Measurements from ENCODE around the gene NGEF. TPM values are rescaled to one million over a fixed set of nuclear protein-coding genes. Genes with fewer than 3 reads are reported as not detected.
A peak's percentile ranks its signal among the peaks of the same experiment; 100 is the strongest.

The NGEF gene
- total RNA-seq, 1 donor from 2014 or later: 4.3 TPM

GRCh38 chr2:232929303-232930058 lies 83.6 kb downstream of the NGEF start:
- Mint-ChIP-seq H3K4me1 (peaks cover 19% of the 10 kb centered on the region), H3K27ac (no peak overlapping the region), H3K27me3 (ENCODE audit: insufficient read depth, low read depth) (peaks cover 51% of the 10 kb centered on the region), H3K9me3 (no peaks in the 10 kb centered on the region), H3K4me3 (peak overlapping the region; percentile 86), H3K36me3 (no peaks in the 10 kb centered on the region)
- H3K4me3 ChIP-seq: peak overlapping the region; percentile 64
- H3K79me2 ChIP-seq (ENCODE audit: low read depth): no peaks in the 10 kb centered on the region
- DNase-seq (ENCODE audit: low spot score): no peak
- H3K9me3 ChIP-seq (ENCODE audit: low read depth): peaks cover 1% of the 10 kb centered on the region
- H3K27me3 ChIP-seq: peaks cover 83% of the 10 kb centered on the region
- TF ChIP-seq CTCF (IDR thresholded peaks at IDR 0.05): no peak
- TF ChIP-seq EZH2phosphoT487 (IDR thresholded peaks at IDR 0.05): no peak
- no peak for TF ChIP-seq EZH2 (IDR thresholded peaks at IDR 0.05)
- H4K20me1 ChIP-seq (ENCODE audit: low read depth): peaks cover 18% of the 10 kb centered on the region
- peaks cover 27% of the 10 kb centered on the region for H3K4me1 ChIP-seq
- H3K9ac ChIP-seq: no peak overlapping the region
- H2AFZ ChIP-seq (replicated peaks): no peak overlapping the region
- H3K4me2 ChIP-seq: peak overlapping the region; percentile 78
- no peak overlapping the region for H3K27ac ChIP-seq
- peaks cover 37% of the 10 kb centered on the region for H3F3A ChIP-seq (ENCODE audit: low read depth)
- no peaks in the 10 kb centered on the region for H3K36me3 ChIP-seq

- Histone ChIP-seq H3F3A (ENCODE audit: low read depth) (peaks cover 37% of the 10 kb centered on the region), H2AFZ (replicated peaks) (peak overlapping the region; percentile 85), H3K4me1 (peaks cover 27% of the 10 kb centered on the region), H3K27me3 (peaks cover 88% of the 10 kb centered on the region), H4K20me1 (ENCODE audit: low read depth) (peaks cover 18% of the 10 kb centered on the region), H3K4me2 (peak overlapping the region; percentile 78), H3K27ac (no peak overlapping the region), H3K4me3 (peak overlapping the region; percentile 64), H3K79me2 (ENCODE audit: low read depth) (no peaks in the 10 kb centered on the region), H3K9ac (no peak overlapping the region), H3K36me3 (no peaks in the 10 kb centered on the region), H3K9me3 (ENCODE audit: low read depth) (peaks cover 3% of the 10 kb centered on the region)
- Mint-ChIP-seq H3K9me3 (no peaks in the 10 kb centered on the region), H3K4me3 (peak overlapping the region; percentile 86), H3K36me3 (no peaks in the 10 kb centered on the region), H3K27ac (no peak overlapping the region), H3K4me1 (peaks cover 19% of the 10 kb centered on the region), H3K27me3 (ENCODE audit: insufficient read depth, low read depth) (peaks cover 47% of the 10 kb centered on the region)
- TF ChIP-seq CTCF (IDR thresholded peaks at IDR 0.05) (peak; percentile 5), EZH2 (IDR thresholded peaks at IDR 0.05) (peak; percentile 93), EZH2phosphoT487 (IDR thresholded peaks at IDR 0.05) (peak; percentile 88)
- DNase-seq (ENCODE audit: low spot score): peak; percentile 59
Measured at GRCh38 chr2:232928551-232929302, 84.3 kb downstream of the NGEF start.

GRCh38 chr2:232927793-232928550 lies 85.1 kb downstream of the NGEF start:
- peaks cover 3% of the 10 kb centered on the region for H3K9me3 ChIP-seq (ENCODE audit: low read depth)
- Mint-ChIP-seq H3K27me3 (ENCODE audit: insufficient read depth, low read depth) (peaks cover 46% of the 10 kb centered on the region), H3K4me3 (peak overlapping the region; percentile 79), H3K4me1 (peaks cover 19% of the 10 kb centered on the region), H3K27ac (no peak overlapping the region), H3K36me3 (no peaks in the 10 kb centered on the region), H3K9me3 (no peaks in the 10 kb centered on the region)
- peaks cover 18% of the 10 kb centered on the region for H4K20me1 ChIP-seq (ENCODE audit: low read depth)
- H3K4me1 ChIP-seq: peaks cover 27% of the 10 kb centered on the region
- H3K36me3 ChIP-seq: no peaks in the 10 kb centered on the region
- DNase-seq (ENCODE audit: low spot score): peak; percentile 90
- H3K4me2 ChIP-seq: peak overlapping the region; percentile 92
- peaks cover 94% of the 10 kb centered on the region for H3K27me3 ChIP-seq
- TF ChIP-seq EZH2 (IDR thresholded peaks at IDR 0.05): no peak
- TF ChIP-seq EZH2phosphoT487 (IDR thresholded peaks at IDR 0.05): no peak
- TF ChIP-seq CTCF (IDR thresholded peaks at IDR 0.05): no peak
- peak overlapping the region; percentile 64 for H3K4me3 ChIP-seq
- H2AFZ ChIP-seq (replicated peaks): peak overlapping the region; percentile 85
- H3K9ac ChIP-seq: no peak overlapping the region
- no peaks in the 10 kb centered on the region for H3K79me2 ChIP-seq (ENCODE audit: low read depth)
- no peak overlapping the region for H3K27ac ChIP-seq
- peaks cover 37% of the 10 kb centered on the region for H3F3A ChIP-seq (ENCODE audit: low read depth)

Data from neural progenitor cell (in vitro differentiated cells).